ENCODE results near the gene SLC4A3.
"Not testable (repeated sequence)": the region's sequence is repeated elsewhere in the genome, so short reads cannot be mapped to it uniquely, and the experiment has no call there.

Gene SLC4A3

GRCh38 chr2:219644801-219645480, 17.5 kb downstream of the SLC4A3 start:
- no peak for DNase-seq
- no peaks in the 10 kb centered on the region for H3K36me3 Mint-ChIP-seq (ENCODE audit: low read depth)
- TF ChIP-seq CTCF (IDR thresholded peaks at IDR 0.05) = no peak
- peaks cover 36% of the 10 kb centered on the region for H3K4me1 Mint-ChIP-seq
- no peaks in the 10 kb centered on the region for H3K9me3 Mint-ChIP-seq
- peaks cover 21% of the 10 kb centered on the region for H3K27me3 Mint-ChIP-seq (ENCODE audit: low read depth, poor library complexity)
- H3K4me3 Mint-ChIP-seq = no peak overlapping the region
- H3K27ac Mint-ChIP-seq = no peak overlapping the region

- no peak for TF ChIP-seq CTCF (IDR thresholded peaks at IDR 0.05)
- Mint-ChIP-seq H3K9me3 (no peaks in the 10 kb centered on the region), H3K36me3 (ENCODE audit: low read depth) (no peaks in the 10 kb centered on the region), H3K27ac (no peak overlapping the region), H3K27me3 (ENCODE audit: low read depth, poor library complexity) (peaks cover 31% of the 10 kb centered on the region), H3K4me3 (no peak overlapping the region), H3K4me1 (peaks cover 36% of the 10 kb centered on the region)
- no peak for DNase-seq
Measured at GRCh38 chr2:219645631-219646527, 18.4 kb downstream of the SLC4A3 start.

GRCh38 chr2:219648176-219648575, 20.7 kb downstream of the SLC4A3 start:
- Mint-ChIP-seq H3K4me1 (peaks cover 22% of the 10 kb centered on the region), H3K36me3 (ENCODE audit: low read depth) (no peaks in the 10 kb centered on the region), H3K27ac (no peak overlapping the region), H3K4me3 (no peak overlapping the region), H3K9me3 (no peaks in the 10 kb centered on the region), H3K27me3 (ENCODE audit: low read depth, poor library complexity) (peaks cover 26% of the 10 kb centered on the region)
- DNase-seq = no peak
- no peak for TF ChIP-seq CTCF (IDR thresholded peaks at IDR 0.05)

- peaks cover 20% of the 10 kb centered on the region for H3K4me1 Mint-ChIP-seq
- no peaks in the 10 kb centered on the region for H3K9me3 Mint-ChIP-seq
- DNase-seq = no peak
- H3K4me3 Mint-ChIP-seq = no peak overlapping the region
- H3K27me3 Mint-ChIP-seq (ENCODE audit: low read depth, poor library complexity) = peaks cover 26% of the 10 kb centered on the region
- H3K27ac Mint-ChIP-seq = no peak overlapping the region
- H3K36me3 Mint-ChIP-seq (ENCODE audit: low read depth) = no peaks in the 10 kb centered on the region
- no peak for TF ChIP-seq CTCF (IDR thresholded peaks at IDR 0.05)
Measured at GRCh38 chr2:219648963-219649362, 21.5 kb downstream of the SLC4A3 start.

GRCh38 chr2:219650426-219651248, 23.2 kb downstream of the SLC4A3 start:
- H3K9me3 Mint-ChIP-seq = no peaks in the 10 kb centered on the region
- H3K36me3 Mint-ChIP-seq (ENCODE audit: low read depth) = no peaks in the 10 kb centered on the region
- DNase-seq = no peak
- H3K27me3 Mint-ChIP-seq (ENCODE audit: low read depth, poor library complexity) = peaks cover 26% of the 10 kb centered on the region
- H3K4me3 Mint-ChIP-seq = no peak overlapping the region
- TF ChIP-seq CTCF (IDR thresholded peaks at IDR 0.05) = no peak
- H3K27ac Mint-ChIP-seq = no peak overlapping the region
- H3K4me1 Mint-ChIP-seq = peaks cover 5% of the 10 kb centered on the region

GRCh38 chr2:219651656-219652055, 24.2 kb downstream of the SLC4A3 start:
- H3K27ac Mint-ChIP-seq; H3K36me3 Mint-ChIP-seq (ENCODE audit: low read depth); H3K9me3 Mint-ChIP-seq; H3K4me1 Mint-ChIP-seq; DNase-seq; H3K4me3 Mint-ChIP-seq: not testable (repeated sequence)
- H3K27me3 Mint-ChIP-seq (ENCODE audit: low read depth, poor library complexity) = peaks cover 26% of the 10 kb centered on the region

Measured in nephron progenitor cell (in vitro differentiated cells).